H1 (cell line): ENCODE measurements around the gene DIABLO. TPM values are rescaled to one million over a fixed set of nuclear protein-coding genes. Genes with fewer than 3 reads are reported as not detected.
A peak's percentile ranks its signal among the peaks of the same experiment; 100 is the strongest.

ENCODE experiments used
- CTCF ChIA-PET: fragments of 300-600 bp; sonication (Branson Sonifier 250); formaldehyde crosslinking; loops from one replicate; lab custom pipeline; 2021; ENCODE audit not compliant: partially characterized antibody; lab: Charles Lee
- POLR2A ChIA-PET: fragments of 300-600 bp; sonication (Branson Sonifier 250); formaldehyde crosslinking; loops from one replicate; lab custom pipeline; 2021; ENCODE audit warnings: inconsistent platforms; ENCODE audit not compliant: partially characterized antibody; lab: Charles Lee
- DNase-seq, 2 experiments: peaks; one replicate each; pipeline versions ENCODE4 v3.0.0 to v3.0.0-alpha.2; 2010 to 2022; ENCODE audit warnings: low spot score in 2 of 2, low read depth in 1 of 2, mixed read lengths in 1 of 2
- FAIRE-seq: peaks from 2 replicates; lab custom pipeline; 2011; peaks lifted over from hg19 to GRCh38; lab: Jason Lieb, UNC
- H2AFZ ChIP-seq: 2 replicates; pipeline ENCODE4 v1.8.1; 2012; ENCODE audit warnings: low read length, inconsistent platforms
- H2AK5ac ChIP-seq: 2 replicates; pipeline ENCODE4 v1.6.1; 2013; ENCODE audit warnings: low read depth, low read length
- H2BK120ac ChIP-seq: replicated peaks from 2 replicates; pipeline ENCODE3; 2013; ENCODE audit warnings: low read depth, low read length, inconsistent platforms
- H2BK12ac ChIP-seq: 2 replicates; pipeline ENCODE4 v1.6.1; 2013; ENCODE audit warnings: low read depth, low read length
- H2BK15ac ChIP-seq: 2 replicates; pipeline ENCODE4 v1.6.1; 2013; ENCODE audit warnings: low read length
- H2BK20ac ChIP-seq: 2 replicates; pipeline ENCODE4 v1.6.1; 2013; ENCODE audit warnings: low read length
- H2BK5ac ChIP-seq: 2 replicates; pipeline ENCODE4 v1.6.1; 2013; ENCODE audit warnings: low read depth, low read length
- H3K14ac ChIP-seq: 2 replicates; pipeline ENCODE4 v1.6.1; 2013; ENCODE audit warnings: inconsistent platforms; ENCODE audit not compliant: insufficient read length
- H3K18ac ChIP-seq: 2 replicates; pipeline ENCODE4 v1.6.1; 2013; ENCODE audit warnings: low read length; ENCODE audit errors: extremely low read depth
- H3K23ac ChIP-seq: 2 replicates; pipeline ENCODE4 v1.6.1; 2013; ENCODE audit warnings: inconsistent platforms; ENCODE audit not compliant: insufficient read length
- H3K23me2 ChIP-seq: 2 replicates; pipeline ENCODE4 v1.6.1; 2013; ENCODE audit warnings: low read depth, low read length
- H3K27ac ChIP-seq: 2 replicates; pipeline ENCODE4 v1.6.1; 2011; ENCODE audit warnings: low read depth, low read length, inconsistent platforms
- H3K27me3 ChIP-seq, 4 experiments: replicated peaks in 1 of 4; 1 replicate in 1 of 4; 2 replicates in 3 of 4; pipeline versions ENCODE4 v1.6.1 to v1.8.1; 2011 to 2013; ENCODE audit warnings: low read length in 3 of 4, mild to moderate bottlenecking in 3 of 4, inconsistent platforms in 2 of 4, mixed read lengths in 2 of 4, moderate library complexity in 1 of 4; ENCODE audit not compliant: control insufficient read depth in 3 of 4, insufficient read depth in 3 of 4; ENCODE audit errors: extremely low read depth in 1 of 4
- H3K36me3 ChIP-seq, 4 experiments: 2 replicates each; pipeline versions ENCODE4 v1.6.1 to v1.8.1; 2011 to 2013; ENCODE audit warnings: mild to moderate bottlenecking in 4 of 4, low read length in 3 of 4, moderate library complexity in 2 of 4, control low read depth in 1 of 4, inconsistent platforms in 1 of 4; ENCODE audit not compliant: insufficient read depth in 4 of 4, control insufficient read depth in 2 of 4
- H3K4ac ChIP-seq: replicated peaks from 2 replicates; pipeline ENCODE3; 2013; ENCODE audit warnings: low read length, low read depth, mixed read lengths, inconsistent platforms; ENCODE audit not compliant: insufficient read length
- H3K4me1 ChIP-seq, 4 experiments: replicated peaks in 1 of 4; 1 replicate in 1 of 4; 2 replicates in 3 of 4; pipeline versions ENCODE4 v1.6.1 to v1.8.1; 2011 to 2013; ENCODE audit warnings: low read length in 3 of 4, inconsistent platforms in 2 of 4, mixed read lengths in 1 of 4; ENCODE audit not compliant: insufficient read depth in 4 of 4, control insufficient read depth in 3 of 4
- H3K4me2 ChIP-seq, 2 experiments: 2 replicates each; pipeline versions ENCODE4 v1.6.1 to v1.8.1; 2011 to 2013; ENCODE audit warnings: low read depth in 2 of 2, low read length in 2 of 2, control low read depth in 1 of 2, inconsistent platforms in 1 of 2, mild to moderate bottlenecking in 1 of 2; ENCODE audit not compliant: insufficient read depth in 1 of 2
- H3K4me3 ChIP-seq, 4 experiments: fragments of 200-600, 300-600 bp in 1 of 4; sonication (generic), shearing (Covaris generic), sonication (Bioruptor Twin) in 1 of 4; 2 replicates each; pipeline versions ENCODE4 v1.5.1 to v1.8.1; 2011 to 2016; ENCODE audit warnings: low read length in 4 of 4, low read depth in 3 of 4, control low read depth in 2 of 4, inconsistent platforms in 2 of 4, mild to moderate bottlenecking in 2 of 4, mixed read lengths in 1 of 4, moderate library complexity in 1 of 4; ENCODE audit not compliant: insufficient read depth in 2 of 4; ENCODE audit errors: extremely low read depth in 1 of 4
- H3K56ac ChIP-seq: replicated peaks from 2 replicates; pipeline ENCODE3; 2013; ENCODE audit warnings: low read depth, mild to moderate bottlenecking, mixed read lengths, low read length, inconsistent platforms; ENCODE audit not compliant: insufficient read length
- H3K79me1 ChIP-seq: 2 replicates; pipeline ENCODE4 v1.6.1; 2013; ENCODE audit warnings: low read depth, low read length, control low read depth
- H3K79me2 ChIP-seq, 2 experiments: 2 replicates each; pipeline versions ENCODE4 v1.6.1 to v1.8.1; 2012 to 2013; ENCODE audit warnings: low read length in 2 of 2, mild to moderate bottlenecking in 2 of 2, inconsistent platforms in 1 of 2; ENCODE audit not compliant: insufficient read depth in 2 of 2, control insufficient read depth in 1 of 2
- H3K9ac ChIP-seq, 4 experiments: replicated peaks in 1 of 4; 1 replicate in 1 of 4; 2 replicates in 3 of 4; pipeline versions ENCODE4 v1.6.1 to v1.8.1; 2011 to 2013; ENCODE audit warnings: low read depth in 3 of 4, low read length in 3 of 4, control low read depth in 2 of 4, mild to moderate bottlenecking in 2 of 4, moderate library complexity in 2 of 4, inconsistent platforms in 1 of 4; ENCODE audit errors: extremely low read depth in 1 of 4
- H3K9me3 ChIP-seq, 2 experiments: 2 replicates each; pipeline versions ENCODE4 v1.6.1 to v1.8.1; 2012 to 2013; ENCODE audit warnings: mild to moderate bottlenecking in 2 of 2, moderate library complexity in 2 of 2, control low read depth in 1 of 2, inconsistent platforms in 1 of 2, low read depth in 1 of 2, low read length in 1 of 2, mixed read lengths in 1 of 2; ENCODE audit not compliant: insufficient read depth in 2 of 2
- H4K20me1 ChIP-seq, 2 experiments: replicated peaks in 1 of 2; 2 replicates each; pipeline versions ENCODE3 to v1.8.1; 2011 to 2013; ENCODE audit warnings: inconsistent platforms in 2 of 2, low read length in 2 of 2, mild to moderate bottlenecking in 1 of 2; ENCODE audit not compliant: insufficient read depth in 2 of 2, control insufficient read depth in 1 of 2
- H4K5ac ChIP-seq: 2 replicates; pipeline ENCODE4 v1.6.1; 2013; ENCODE audit warnings: low read length, low read depth, mixed read lengths, inconsistent platforms; ENCODE audit not compliant: insufficient read length
- H4K8ac ChIP-seq: 2 replicates; pipeline ENCODE4 v1.8.0; 2013; ENCODE audit warnings: mild to moderate bottlenecking, moderate library complexity, low read length, inconsistent platforms; ENCODE audit not compliant: insufficient read depth; ENCODE audit errors: extremely low read depth
- H4K91ac ChIP-seq: replicated peaks from 2 replicates; pipeline ENCODE3; 2013; ENCODE audit warnings: low read length, mixed read lengths, inconsistent platforms; ENCODE audit not compliant: insufficient read length
- BRCA1 ChIP-seq: IDR thresholded peaks from 2 replicates; pipeline ENCODE4 v1.6.1; 2012; ENCODE audit warnings: low read depth, low read length, improper control_type of control experiment
- E2F6 ChIP-seq: IDR thresholded peaks from 2 replicates; pipeline ENCODE4 v1.6.1; 2012; ENCODE audit warnings: inconsistent platforms
- GABPA ChIP-seq: IDR thresholded peaks from 2 replicates; pipeline ENCODE4 v1.6.1; 2011; ENCODE audit warnings: mild to moderate bottlenecking, low read length, moderate library complexity, borderline replicate concordance; ENCODE audit not compliant: insufficient read depth
- KDM1A ChIP-seq: fragments of 200-600, 300-600 bp; sonication (generic); IDR thresholded peaks from 2 replicates; pipeline ENCODE4 v1.7.1; 2016; ENCODE audit warnings: mild to moderate bottlenecking, low read length, borderline replicate concordance
- MAX ChIP-seq: IDR thresholded peaks from 2 replicates; pipeline ENCODE4 v1.6.1; 2012; ENCODE audit warnings: inconsistent platforms
- PHF8 ChIP-seq: fragments of 200-600 bp; sonication (generic); conservative IDR thresholded peaks from 2 replicates; pipeline ENCODE4 v1.7.1; 2012; ENCODE audit warnings: low read depth, mild to moderate bottlenecking, inconsistent platforms, low read length, moderate library complexity
- POLR2AphosphoS5 ChIP-seq: IDR thresholded peaks from 2 replicates; pipeline ENCODE4 v1.6.1; 2011; ENCODE audit warnings: low read depth, low read length
- RNF2 ChIP-seq: fragments of 200-900, 300-1000 bp; sonication (generic); IDR thresholded peaks from 2 replicates; pipeline ENCODE4 v1.7.1; 2016; ENCODE audit warnings: borderline replicate concordance, low read depth, mild to moderate bottlenecking, antibody characterized with exemption, low read length; ENCODE audit not compliant: poor library complexity, severe bottlenecking; ENCODE audit errors: missing control alignments
- SIX5 ChIP-seq: IDR thresholded peaks from 2 replicates; pipeline ENCODE4 v1.6.1; 2011; ENCODE audit warnings: mild to moderate bottlenecking, low read depth, low read length
- USF2 ChIP-seq: IDR thresholded peaks from 2 replicates; pipeline ENCODE4 v1.6.1; 2011; ENCODE audit warnings: low read length, improper control_type of control experiment
- YY1 ChIP-seq: IDR thresholded peaks from 2 replicates; pipeline ENCODE4 v1.6.1; 2011; ENCODE audit warnings: low read depth, mild to moderate bottlenecking, low read length
- WGBS, 2 experiments: shearing (Covaris generic) in 1 of 2; methylation state at CpG; one replicate each; pipeline versions ENCODE4 v1.1.6 to v1.1.7; 2013 to 2015; ENCODE audit warnings: low lambda C conversion rate in 2 of 2, mixed read lengths in 2 of 2, inconsistent platforms in 1 of 2, low coverage in 1 of 2, missing lambda C conversion rate in 1 of 2; ENCODE audit not compliant: insufficient replicate concordance in 2 of 2, insufficient coverage in 1 of 2, insufficient read length in 1 of 2; ENCODE audit errors: extremely low coverage in 1 of 2, missing lambda C conversion rate in 1 of 2; 5-methylcytosine and 5-hydroxymethylcytosine counted together
- polyA plus RNA-seq, 7 experiments: library from polyadenylated mRNA; depleted of rRNA in 3 of 7; stranded (reverse) in 5 of 7; unstranded in 2 of 7; fragments of >200 nt in 5 of 7; fragments of 200-250 nt in 2 of 7; gene quantifications; 1 replicate in 5 of 7; 2 replicates in 1 of 7; 4 replicates in 1 of 7; pipeline versions ENCODE4 v1.2.1 to v1.2.3, GENCODE V29; 2011 to 2013; ENCODE audit warnings: missing spikeins in 2 of 7, mixed read lengths in 2 of 7
- total RNA-seq: library from RNA; stranded (reverse); fragmentation: NEBNext Ultra II Directional; extraction: Animal tissue kit (Norgen Biotek cat#: 25700); gene quantifications from 2 replicates; pipeline ENCODE4 v1.2.1, GENCODE V29; 2021

The DIABLO gene
- total and polyA plus RNA-seq, 2 of the 8 experiments (the other 6 are each of a cell fraction or from before 2014, with no cell fraction given) = 65.2 to 68.3 TPM

GRCh38 chr12:122187466-122187865 is 38.4 kb downstream of the DIABLO start:
- H2BK5ac ChIP-seq = no peak overlapping the region
- H3K4me2 ChIP-seq = no peak overlapping the region
- no peak overlapping the region for H3K23ac ChIP-seq
- no peak overlapping the region for H4K8ac ChIP-seq
- H3K4ac ChIP-seq = no peak overlapping the region
- H2AFZ ChIP-seq = peak overlapping the region; percentile 81
- H2BK12ac ChIP-seq = no peak overlapping the region
- DNase-seq (no peak), FAIRE-seq (no peak)
- H3K9me3 ChIP-seq = no peaks in the 10 kb centered on the region
- ChIA-PET POLR2A (no interaction called here), CTCF (interaction anchor here (0.6 to 1.6 kb wide), 6 partner anchors 15 to 65 kb away, joined by 3 to 5 read pairs (median 3); no protein-coding TSS in a partner anchor)
- no peak overlapping the region; a peak in 2 of 7 replicates for H3K9ac ChIP-seq
- H3K56ac ChIP-seq = no peak overlapping the region
- H2BK20ac ChIP-seq = no peak overlapping the region
- no peaks in the 10 kb centered on the region for H3K79me2 ChIP-seq
- H4K91ac ChIP-seq = no peak overlapping the region
- H4K5ac ChIP-seq = no peak overlapping the region
- H3K4me1 ChIP-seq = peaks cover 0 to 4% (median 2%) of the 10 kb centered on the region in 4 experiments; a peak in 3 of 7 replicates
- no peaks in the 10 kb centered on the region for H3K36me3 ChIP-seq
- no peak overlapping the region for H2BK15ac ChIP-seq
- H3K27me3 ChIP-seq = peaks cover 0 to 6% (median 2%) of the 10 kb centered on the region in 4 experiments; a peak in 5 of 7 replicates
- no peak overlapping the region for H3K27ac ChIP-seq
- no peak overlapping the region for H2AK5ac ChIP-seq
- H2BK120ac ChIP-seq = no peak overlapping the region
- H4K20me1 ChIP-seq = no peaks in the 10 kb centered on the region
- peaks cover 4% of the 10 kb centered on the region; the same call in 1 of the 2 replicates for H3K23me2 ChIP-seq
- 69% methylated on average over 12 of the region's 12 CpGs; no CpG with 5 or more reads in 1 of the 2 experiments for WGBS, 2 experiments
- no peak overlapping the region for H3K14ac ChIP-seq
- H3K18ac ChIP-seq = no peak overlapping the region
- no peak overlapping the region for H3K4me3 ChIP-seq
- H3K79me1 ChIP-seq = no peaks in the 10 kb centered on the region
- TF ChIP-seq POLR2AphosphoS5 = no peak
- TF ChIP-seq MAX = no peak
- no peak for TF ChIP-seq RNF2
- no peak for TF ChIP-seq USF2
- TF ChIP-seq BRCA1 = no peak
- no peak for TF ChIP-seq GABPA
- no peak for TF ChIP-seq E2F6
- TF ChIP-seq KDM1A = no peak
- no peak for TF ChIP-seq YY1
- TF ChIP-seq PHF8 = no peak
- TF ChIP-seq SIX5 = no peak
